GM18951 (cell line): ENCODE measurements around the gene WNT5A.

ENCODE experiments used
- POLR2A ChIP-seq: IDR thresholded peaks from 4 replicates; pipeline ENCODE4 v1.6.1; 2011; ENCODE audit warnings: mild to moderate bottlenecking; ENCODE audit not compliant: insufficient read length, insufficient read depth; ENCODE audit errors: extremely low read depth
- in situ Hi-C: fragments of 300-500 bp; cut with MboI; formaldehyde crosslinking; loops from one replicate; pipeline ENCODE4 v1.12.0; 2022; ENCODE audit warnings: low sequenced_read_pairs, mixed read lengths, inconsistent platforms; ENCODE audit not compliant: unreplicated experiment

The WNT5A gene

DNA sequence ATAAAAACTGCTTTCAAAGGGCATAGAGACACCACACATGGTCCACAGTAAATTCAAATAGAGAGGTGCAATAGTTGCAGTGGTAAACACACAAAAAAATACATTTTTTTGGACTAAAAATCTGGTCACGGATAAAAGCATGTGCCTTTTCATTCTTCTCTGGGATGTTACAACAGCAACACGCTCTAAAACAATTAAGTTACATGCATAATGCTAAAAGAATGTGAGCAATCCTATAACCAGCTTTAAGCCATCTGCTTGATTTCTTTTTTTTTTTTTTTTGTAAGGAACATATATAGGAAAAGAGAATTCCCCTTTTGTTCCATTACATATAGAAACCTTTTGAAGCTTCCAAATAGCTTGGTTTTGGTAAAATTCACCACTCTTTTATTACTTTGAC lies 20.0 kb downstream of the WNT5A start:
- in situ Hi-C loops, result no loop called here
- TF ChIP-seq POLR2A, result no peak

DNA sequence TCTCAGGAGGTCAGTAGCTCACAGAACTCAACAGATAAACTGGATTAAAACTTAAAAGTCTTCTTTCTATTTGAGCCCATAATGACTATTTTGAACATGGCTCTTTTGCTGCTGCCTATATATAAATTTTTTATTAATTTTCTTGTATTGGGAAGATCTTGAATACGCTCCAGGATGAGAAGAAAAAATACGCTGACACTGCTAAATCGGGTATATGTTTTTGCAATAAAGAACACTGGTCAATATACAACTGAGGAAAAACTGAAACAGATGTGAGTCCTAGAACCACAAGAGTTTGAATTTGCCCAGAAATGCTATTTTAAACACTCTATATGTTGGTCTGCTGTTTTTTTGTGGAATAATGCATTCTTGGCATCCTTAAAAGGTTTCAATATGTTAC lies 20.6 kb downstream of the WNT5A start:
- in situ Hi-C loops, result no loop called here
- TF ChIP-seq POLR2A, result no peak

DNA sequence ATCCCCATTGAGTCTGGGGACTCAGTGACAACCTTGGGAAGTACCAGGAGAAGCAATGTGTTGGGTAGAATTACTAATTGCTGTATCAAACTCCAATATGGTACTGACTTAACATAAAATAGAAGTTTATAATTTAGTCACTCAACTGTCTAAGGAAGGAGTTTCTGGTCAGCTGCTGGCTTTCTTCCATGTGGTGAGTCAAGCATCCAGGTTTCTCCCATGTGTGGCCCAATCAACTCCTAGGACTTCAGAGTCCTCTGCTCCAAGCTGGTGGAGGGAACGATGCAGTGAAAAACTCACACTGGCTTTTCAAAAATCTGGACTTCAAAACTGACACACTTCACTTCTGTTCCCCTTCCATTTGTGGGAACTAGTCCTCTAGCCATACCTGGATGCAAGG lies 25.2 kb downstream of the WNT5A start:
- in situ Hi-C loops, result no loop called here
- TF ChIP-seq POLR2A, result no peak

DNA sequence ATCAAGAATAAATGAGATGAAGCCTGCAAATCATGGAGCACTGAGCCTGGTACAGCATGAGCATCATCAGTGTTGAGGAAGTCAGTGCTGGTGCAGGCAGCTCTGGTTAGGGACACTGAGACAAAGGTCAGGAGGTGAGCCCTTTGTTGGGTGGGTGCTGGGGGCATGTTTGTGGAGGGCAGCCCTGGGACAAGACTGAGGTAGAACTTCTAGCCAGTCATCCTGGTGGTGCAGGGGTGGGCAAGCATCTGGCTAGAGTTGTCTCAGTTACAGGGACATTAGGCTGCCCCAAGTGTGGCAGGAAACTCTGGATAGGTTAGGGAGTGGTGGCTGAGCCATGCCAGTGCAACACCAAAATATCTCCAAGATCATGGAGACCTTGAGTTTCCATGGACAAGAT lies 27.3 kb downstream of the WNT5A start:
- no peak for TF ChIP-seq POLR2A
- in situ Hi-C loops, result no loop called here

DNA sequence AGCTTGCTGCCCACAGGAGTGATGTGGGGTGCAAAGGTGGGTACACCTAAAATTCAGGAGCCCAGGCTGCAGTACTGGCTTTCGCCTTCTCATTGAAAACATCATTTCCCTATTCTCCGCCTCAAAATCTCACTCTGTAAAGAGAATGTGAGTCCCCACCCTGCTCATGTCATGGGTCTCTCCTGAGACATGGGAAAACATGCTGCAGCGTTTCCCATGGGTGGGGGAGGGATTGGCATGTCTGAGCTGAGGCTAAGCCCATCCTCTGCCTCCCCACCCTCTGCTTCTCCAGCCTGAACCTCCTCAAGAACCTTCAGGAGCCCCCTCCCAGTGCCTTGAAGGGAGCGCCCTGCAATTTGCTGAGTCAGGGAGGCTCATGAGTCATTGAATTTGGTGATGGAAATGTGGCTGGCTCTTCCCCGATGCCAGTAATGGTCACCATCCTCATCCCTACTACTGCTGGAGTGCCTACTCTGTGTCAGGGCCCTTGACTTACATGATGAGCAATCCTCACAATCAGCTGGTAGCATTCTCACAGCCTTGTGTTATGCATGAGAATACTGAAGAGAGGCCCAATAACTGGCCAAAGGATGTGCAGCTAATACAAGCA lies 28.8 kb downstream of the WNT5A start:
- TF ChIP-seq POLR2A, result no peak
- in situ Hi-C loops, result no loop called here

DNA sequence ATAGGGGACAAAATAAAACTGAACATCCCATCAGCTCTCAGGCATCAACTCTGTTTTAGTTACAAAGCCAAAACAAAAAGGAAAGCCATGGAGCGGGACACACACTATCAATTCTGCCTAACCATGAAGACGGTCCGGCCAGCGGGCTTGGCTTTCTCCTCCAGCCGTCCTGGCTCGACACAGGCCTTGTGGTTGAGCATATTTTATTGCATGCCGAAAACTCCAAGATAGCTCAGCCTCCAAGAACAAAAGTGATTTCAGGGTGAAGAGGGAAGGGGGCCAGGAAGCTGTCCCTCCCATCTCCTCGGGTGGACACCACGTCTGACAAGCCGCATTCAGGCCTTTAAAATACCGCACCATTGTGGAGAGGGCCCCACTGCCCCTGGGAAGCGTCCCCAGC lies 31.2 kb downstream of the WNT5A start:
- TF ChIP-seq POLR2A, result no peak
- in situ Hi-C loops, result no loop called here

GRCh38 chr3:55454611-55455010 lies 32.5 kb downstream of the WNT5A start:
- in situ Hi-C loops, result no loop called here
- no peak for TF ChIP-seq POLR2A

- in situ Hi-C loops, result no loop called here
- TF ChIP-seq POLR2A, result no peak
Measured at GRCh38 chr3:55453886-55454496, 33.1 kb downstream of the WNT5A start.

- no peak for TF ChIP-seq POLR2A
- in situ Hi-C loops, result no loop called here
Measured at GRCh38 chr3:55452886-55453285, 34.2 kb downstream of the WNT5A start.

- in situ Hi-C loops, result no loop called here
- no peak for TF ChIP-seq POLR2A
Measured at GRCh38 chr3:55449527-55449926, 37.6 kb downstream of the WNT5A start.

GRCh38 chr3:55446850-55447249 lies 40.3 kb downstream of the WNT5A start:
- no peak for TF ChIP-seq POLR2A

DNA sequence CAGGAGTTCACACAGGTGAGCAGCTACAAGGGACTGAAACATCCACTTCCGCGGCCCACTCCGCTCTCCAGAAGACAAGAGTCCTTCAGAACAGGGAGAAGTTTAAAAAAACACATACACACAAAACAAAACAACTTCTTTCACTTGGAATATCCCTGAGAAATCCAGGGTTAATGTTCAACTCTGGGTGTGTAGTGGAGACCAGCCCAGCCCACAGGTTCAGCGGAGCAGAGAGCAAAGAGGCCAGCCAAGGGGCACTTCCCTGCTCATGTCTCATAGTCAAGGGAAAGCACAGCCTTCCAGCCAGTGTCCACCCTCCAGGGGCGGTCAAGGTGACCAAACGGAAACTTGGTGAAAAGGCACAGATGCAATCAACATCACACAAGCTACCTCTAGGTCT lies 41.6 kb downstream of the WNT5A start:
- no peak for TF ChIP-seq POLR2A
- in situ Hi-C loops, result no loop called here

More at GRCh38 chr3:55446850-55447249, 40.3 kb downstream of the WNT5A start:
- in situ Hi-C loops, result no loop called here

GRCh38 chr3:55443346-55443745 lies 43.8 kb downstream of the WNT5A start:
- TF ChIP-seq POLR2A, result no peak
- in situ Hi-C loops, result no loop called here

- in situ Hi-C loops, result no loop called here
- TF ChIP-seq POLR2A, result no peak
Measured at GRCh38 chr3:55442861-55443260, 44.2 kb downstream of the WNT5A start.
